ENCODE results near the gene UPK3BL2.
"Not testable (repeated sequence)": the region's sequence is repeated elsewhere in the genome, so short reads cannot be mapped to it uniquely, and the experiment has no call there.

Gene UPK3BL2

GRCh38 chr7:102544372-102544771 is 876 bp upstream of the UPK3BL2 start:
- H3K9me3 ChIP-seq (ENCODE audit: control insufficient read depth, insufficient read depth, low read length); H3K4me1 ChIP-seq (ENCODE audit: insufficient read depth, low read length); H3K36me3 ChIP-seq (ENCODE audit: insufficient read depth, low read length); H3K9ac ChIP-seq (ENCODE audit: low read depth, low read length): not testable (repeated sequence)

- not testable (repeated sequence) for H3K9ac ChIP-seq (ENCODE audit: low read depth, low read length); H3K36me3 ChIP-seq (ENCODE audit: insufficient read depth, low read length); H3K9me3 ChIP-seq (ENCODE audit: control insufficient read depth, insufficient read depth, low read length); H3K4me1 ChIP-seq (ENCODE audit: insufficient read depth, low read length)
Measured at GRCh38 chr7:102542771-102543170, 725 bp downstream of the UPK3BL2 start.

GRCh38 chr7:102542083-102542482 is 1.4 kb downstream of the UPK3BL2 start:
- not testable (repeated sequence) for H3K4me1 ChIP-seq (ENCODE audit: insufficient read depth, low read length); H3K9me3 ChIP-seq (ENCODE audit: control insufficient read depth, insufficient read depth, low read length); H3K9ac ChIP-seq (ENCODE audit: low read depth, low read length); H3K36me3 ChIP-seq (ENCODE audit: insufficient read depth, low read length)

GRCh38 chr7:102540604-102541003 is 2.9 kb downstream of the UPK3BL2 start:
- not testable (repeated sequence) for H3K9ac ChIP-seq (ENCODE audit: low read depth, low read length); H3K9me3 ChIP-seq (ENCODE audit: control insufficient read depth, insufficient read depth, low read length); H3K36me3 ChIP-seq (ENCODE audit: insufficient read depth, low read length); H3K4me1 ChIP-seq (ENCODE audit: insufficient read depth, low read length)

GRCh38 chr7:102535062-102535615 is 8.4 kb downstream of the UPK3BL2 start:
- H3K9me3 ChIP-seq (ENCODE audit: control insufficient read depth, insufficient read depth, low read length); H3K9ac ChIP-seq (ENCODE audit: low read depth, low read length): not testable (repeated sequence)

GRCh38 chr7:102532127-102532526 is 11.4 kb downstream of the UPK3BL2 start:
- H3K36me3 ChIP-seq (ENCODE audit: insufficient read depth, low read length); H3K9ac ChIP-seq (ENCODE audit: low read depth, low read length); H3K9me3 ChIP-seq (ENCODE audit: control insufficient read depth, insufficient read depth, low read length): not testable (repeated sequence)

More at GRCh38 chr7:102535062-102535615, 8.4 kb downstream of the UPK3BL2 start:
- H3K4me1 ChIP-seq (ENCODE audit: insufficient read depth, low read length); H3K36me3 ChIP-seq (ENCODE audit: insufficient read depth, low read length): not testable (repeated sequence)

GRCh38 chr7:102531583-102531982 is 11.9 kb downstream of the UPK3BL2 start:
- not testable (repeated sequence) for H3K4me1 ChIP-seq (ENCODE audit: insufficient read depth, low read length); H3K36me3 ChIP-seq (ENCODE audit: insufficient read depth, low read length); H3K9me3 ChIP-seq (ENCODE audit: control insufficient read depth, insufficient read depth, low read length); H3K9ac ChIP-seq (ENCODE audit: low read depth, low read length)

More at GRCh38 chr7:102532127-102532526, 11.4 kb downstream of the UPK3BL2 start:
- not testable (repeated sequence) for H3K4me1 ChIP-seq (ENCODE audit: insufficient read depth, low read length)

GRCh38 chr7:102527822-102528793 is 15.4 kb downstream of the UPK3BL2 start:
- not testable (repeated sequence) for H3K9me3 ChIP-seq (ENCODE audit: control insufficient read depth, insufficient read depth, low read length); H3K4me1 ChIP-seq (ENCODE audit: insufficient read depth, low read length); H3K36me3 ChIP-seq (ENCODE audit: insufficient read depth, low read length); H3K9ac ChIP-seq (ENCODE audit: low read depth, low read length)

GRCh38 chr7:102527182-102527581 is 16.3 kb downstream of the UPK3BL2 start:
- H3K36me3 ChIP-seq (ENCODE audit: insufficient read depth, low read length); H3K9ac ChIP-seq (ENCODE audit: low read depth, low read length); H3K9me3 ChIP-seq (ENCODE audit: control insufficient read depth, insufficient read depth, low read length); H3K4me1 ChIP-seq (ENCODE audit: insufficient read depth, low read length): not testable (repeated sequence)

GRCh38 chr7:102524803-102525202 is 18.7 kb downstream of the UPK3BL2 start:
- H3K36me3 ChIP-seq (ENCODE audit: insufficient read depth, low read length) = not testable (repeated sequence)

GRCh38 chr7:102520797-102521196 is 22.7 kb downstream of the UPK3BL2 start:
- H3K9ac ChIP-seq (ENCODE audit: low read depth, low read length); H3K36me3 ChIP-seq (ENCODE audit: insufficient read depth, low read length); H3K4me1 ChIP-seq (ENCODE audit: insufficient read depth, low read length); H3K9me3 ChIP-seq (ENCODE audit: control insufficient read depth, insufficient read depth, low read length): not testable (repeated sequence)

More at GRCh38 chr7:102524803-102525202, 18.7 kb downstream of the UPK3BL2 start:
- not testable (repeated sequence) for H3K4me1 ChIP-seq (ENCODE audit: insufficient read depth, low read length); H3K9me3 ChIP-seq (ENCODE audit: control insufficient read depth, insufficient read depth, low read length); H3K9ac ChIP-seq (ENCODE audit: low read depth, low read length)

- not testable (repeated sequence) for H3K9me3 ChIP-seq (ENCODE audit: control insufficient read depth, insufficient read depth, low read length); H3K9ac ChIP-seq (ENCODE audit: low read depth, low read length); H3K36me3 ChIP-seq (ENCODE audit: insufficient read depth, low read length); H3K4me1 ChIP-seq (ENCODE audit: insufficient read depth, low read length)
Measured at GRCh38 chr7:102517550-102518147, 25.8 kb downstream of the UPK3BL2 start, which contains the start of gene RASA4B. TSS of gene RASA4B (minus strand) at chr7:102517777. CDS start at chr7:102517710, 67 bp downstream.

GRCh38 chr7:102516951-102517350 is 26.5 kb downstream of the UPK3BL2 start:
- not testable (repeated sequence) for H3K9ac ChIP-seq (ENCODE audit: low read depth, low read length); H3K36me3 ChIP-seq (ENCODE audit: insufficient read depth, low read length); H3K9me3 ChIP-seq (ENCODE audit: control insufficient read depth, insufficient read depth, low read length)

GRCh38 chr7:102515889-102516288 is 27.6 kb downstream of the UPK3BL2 start:
- H3K9me3 ChIP-seq (ENCODE audit: control insufficient read depth, insufficient read depth, low read length); H3K4me1 ChIP-seq (ENCODE audit: insufficient read depth, low read length); H3K36me3 ChIP-seq (ENCODE audit: insufficient read depth, low read length); H3K9ac ChIP-seq (ENCODE audit: low read depth, low read length): not testable (repeated sequence)

More at GRCh38 chr7:102516951-102517350, 26.5 kb downstream of the UPK3BL2 start:
- not testable (repeated sequence) for H3K4me1 ChIP-seq (ENCODE audit: insufficient read depth, low read length)

All from ES-I3 (cell line).